Smooth muscle cell of the coronary artery (primary cell): ENCODE results near the gene ATG5. TPM values are rescaled to one million over a fixed set of nuclear protein-coding genes. Genes with fewer than 3 reads are reported as not detected.

Experiments used
- total RNA-seq: library from RNA; depleted of rRNA; stranded (reverse); fragments of >200 nt; gene quantifications from 2 replicates; pipeline ENCODE4 v1.2.3, GENCODE V29; 2014; ENCODE audit warnings: low replicate concordance

Gene ATG5
- 39.5 TPM in 2 replicates for total RNA-seq

GRCh38 chr6:106325336-106326178 lies at the start of gene ATG5:
TSS of gene ATG5 (minus strand) at chr6:106325760. CDS start at chr6:106316208, 9,552 bp downstream.

GRCh38 chr6:106360410-106360988 lies 34.9 kb upstream of the ATG5 start, which contains the start of gene CRYBG1:
TSS of gene CRYBG1 (plus strand) at chr6:106360717. CDS start at chr6:106360909, 192 bp downstream.

Other genes starting within 250 kb of the ATG5 start
- gene PRDM1, start 239.4 kb downstream of the ATG5 start, total RNA-seq: 0.15 and 2.2 TPM in 2 replicates
- 0.60 and 3.7 TPM in 2 replicates for gene CRYBG1, start 35.0 kb upstream of the ATG5 start, total RNA-seq